ENCODE measurements around the gene PDLIM7.

Gene PDLIM7

GRCh38 chr5:177483994-177484901 is 13.2 kb downstream of the PDLIM7 start:
- DNase-seq (ENCODE audit: low spot score), result no peak
- TF ChIP-seq CTCF (IDR thresholded peaks at IDR 0.05), result no peak
- Histone ChIP-seq H3K27ac (peak overlapping the region; percentile 20 to 74), H3K4me3 (no peak overlapping the region)

DNA sequence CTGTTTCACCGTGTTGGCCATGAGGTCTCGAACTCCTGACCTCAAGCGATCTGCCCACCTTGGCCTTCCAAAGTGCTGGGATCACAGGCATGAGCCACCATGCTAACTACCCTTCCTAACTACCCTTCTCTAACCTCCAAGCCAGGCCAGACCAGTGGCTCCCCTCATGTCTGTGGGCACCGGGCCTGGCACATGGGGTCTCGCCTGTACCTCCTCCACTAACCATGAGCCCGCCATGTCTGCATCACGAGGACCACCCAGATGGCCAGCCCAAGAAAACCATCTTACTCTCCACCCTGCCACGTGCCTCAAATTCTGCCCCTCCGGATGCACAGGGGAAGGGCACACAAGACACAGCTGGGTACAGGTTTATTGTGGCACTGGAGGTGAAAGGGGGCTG is 14.4 kb downstream of the PDLIM7 start:
- peak overlapping the region; percentile 20 to 74 for H3K27ac ChIP-seq
- no peak for TF ChIP-seq CTCF (IDR thresholded peaks at IDR 0.05)
- no peak for DNase-seq (ENCODE audit: low spot score)
- no peak overlapping the region for H3K4me3 ChIP-seq

DNA sequence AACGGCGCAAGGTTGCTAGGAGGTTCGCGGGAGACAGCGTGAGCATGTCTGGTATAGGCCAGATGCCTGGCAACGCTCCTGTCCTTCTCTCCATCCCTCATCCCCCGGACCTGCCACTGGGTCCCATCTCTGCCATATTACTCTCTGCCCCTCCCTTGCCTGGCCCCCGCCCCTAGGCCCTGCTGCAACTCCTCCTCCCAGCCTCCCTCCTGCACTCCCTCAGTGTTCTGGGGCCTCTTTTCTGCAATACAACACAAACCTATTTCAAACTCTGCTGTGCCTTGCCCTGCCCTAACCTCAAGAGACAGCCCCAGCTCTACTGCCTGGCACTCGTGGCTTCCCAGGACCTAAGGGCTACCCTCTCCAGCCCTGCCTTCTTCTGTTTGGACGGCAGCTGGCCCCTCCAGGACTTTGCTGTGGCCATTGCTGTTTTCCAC is 15.0 kb downstream of the PDLIM7 start:
- no peak for TF ChIP-seq CTCF (IDR thresholded peaks at IDR 0.05)
- H3K27ac ChIP-seq, result peak overlapping the region in 1 of 2 donors; percentile 26
- DNase-seq (ENCODE audit: low spot score), result no peak
- no peak overlapping the region for H3K4me3 ChIP-seq

DNA sequence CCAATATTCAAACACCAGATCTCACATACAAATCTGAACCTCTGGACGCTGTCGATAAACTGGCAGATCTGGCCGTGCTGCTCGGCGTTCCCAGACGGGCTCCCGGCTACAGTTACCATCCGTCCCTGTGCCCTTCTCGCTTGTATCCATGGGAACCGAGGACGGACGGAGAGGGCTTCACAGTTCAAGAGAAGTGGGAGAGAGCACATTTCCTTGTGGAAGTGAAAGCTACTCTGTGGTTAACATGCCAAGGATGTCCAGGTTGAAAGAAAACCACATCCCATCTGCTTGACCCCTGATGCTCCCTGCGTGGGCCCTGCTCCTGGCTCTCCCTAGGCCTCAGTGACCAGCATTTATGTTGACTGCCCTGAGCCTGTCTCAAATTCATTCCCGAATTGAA is 17.6 kb downstream of the PDLIM7 start:
- no peak for TF ChIP-seq CTCF (IDR thresholded peaks at IDR 0.05)
- DNase-seq (ENCODE audit: low spot score), result no peak
- H3K27ac ChIP-seq, result peak overlapping the region; percentile 58 to 97
- H3K4me3 ChIP-seq, result no peak overlapping the region

- Histone ChIP-seq H3K27ac (peak overlapping the region; percentile 58 to 97), H3K4me3 (peak overlapping the region; percentile 43)
- peak; percentile 95 for DNase-seq (ENCODE audit: low spot score)
- TF ChIP-seq CTCF (IDR thresholded peaks at IDR 0.05), result no peak
Measured at GRCh38 chr5:177478711-177479646, 18.4 kb downstream of the PDLIM7 start.

DNA sequence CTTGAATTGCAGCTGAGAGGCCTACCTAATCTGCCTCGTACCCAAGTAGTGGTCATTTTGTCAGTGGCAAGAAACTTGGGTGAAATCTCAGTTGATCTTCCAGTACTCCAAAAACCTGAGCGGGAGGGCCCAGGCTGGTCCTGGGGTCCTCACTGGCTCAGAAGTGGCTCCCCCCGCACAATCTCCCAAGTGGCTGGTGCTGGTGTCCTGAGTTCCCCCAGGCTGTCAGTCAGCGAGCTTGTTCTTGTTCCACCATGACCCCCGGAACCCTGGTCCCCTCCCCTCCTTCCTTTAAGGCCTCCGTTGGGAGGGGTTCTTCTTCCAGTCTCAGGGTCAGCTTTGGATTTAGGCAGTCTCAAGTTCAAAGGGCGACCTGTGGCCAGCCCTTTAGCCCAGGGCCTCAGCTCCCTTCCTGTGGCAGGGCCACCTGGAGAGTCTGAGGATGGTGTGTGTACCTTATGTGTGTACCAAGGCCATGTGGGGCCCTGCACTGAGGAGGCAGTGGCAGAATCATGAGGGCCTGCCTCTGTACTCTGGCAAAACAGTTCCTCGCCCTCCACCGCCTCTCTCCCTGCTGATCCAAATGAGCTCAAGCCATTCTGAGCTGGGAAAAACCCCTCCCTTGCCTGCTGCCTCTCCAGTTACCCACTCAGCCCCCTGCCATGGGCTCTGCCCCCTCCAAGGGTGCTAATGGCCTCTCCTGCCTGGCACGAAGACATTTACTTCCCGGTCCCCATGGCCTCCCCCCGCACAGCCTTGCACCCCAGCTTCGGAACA is 19.5 kb downstream of the PDLIM7 start:
- no peak for DNase-seq (ENCODE audit: low spot score)
- Histone ChIP-seq H3K27ac (peak overlapping the region; percentile 12 to 97), H3K4me3 (no peak overlapping the region)
- no peak for TF ChIP-seq CTCF (IDR thresholded peaks at IDR 0.05)

Measured in coronary artery (tissue), 2 donors.